Epidermal melanocyte (primary cell): ENCODE results near the gene CPLX3.
A peak's percentile ranks its signal among the peaks of the same experiment; 100 is the strongest.

ENCODE experiments used
- DNase-seq: peaks from one replicate; pipeline ENCODE4 v3.0.0; 2011; ENCODE audit warnings: low spot score; ENCODE audit not compliant: insufficient read length

Gene CPLX3

GRCh38 chr15:74802290-74802689 is 24.1 kb upstream of the CPLX3 start:
- no peak for DNase-seq

GRCh38 chr15:74802862-74803447 is 23.5 kb upstream of the CPLX3 start:
- DNase-seq: no peak

GRCh38 chr15:74804935-74805334 is 21.5 kb upstream of the CPLX3 start:
- no peak for DNase-seq

- DNase-seq: no peak
Measured at GRCh38 chr15:74807282-74807681, 19.1 kb upstream of the CPLX3 start.

- no peak for DNase-seq
Measured at GRCh38 chr15:74808078-74808839, 18.2 kb upstream of the CPLX3 start.

- no peak for DNase-seq
Measured at GRCh38 chr15:74808840-74809229, 17.6 kb upstream of the CPLX3 start.

GRCh38 chr15:74809242-74809641 is 17.2 kb upstream of the CPLX3 start:
- no peak for DNase-seq

GRCh38 chr15:74809956-74810355 is 16.5 kb upstream of the CPLX3 start:
- DNase-seq: no peak

- DNase-seq: no peak
Measured at GRCh38 chr15:74812533-74812932, 13.9 kb upstream of the CPLX3 start, which contains the start of gene LMAN1L. TSS of gene LMAN1L (plus strand) at chr15:74812835. CDS start at chr15:74812855, 20 bp downstream.

- no peak for DNase-seq
Measured at GRCh38 chr15:74815121-74815934, 11.1 kb upstream of the CPLX3 start.

GRCh38 chr15:74815961-74816360 is 10.5 kb upstream of the CPLX3 start:
- DNase-seq: no peak

- no peak for DNase-seq
Measured at GRCh38 chr15:74816624-74817369, 9.6 kb upstream of the CPLX3 start.

GRCh38 chr15:74817370-74817737 is 9.1 kb upstream of the CPLX3 start:
- DNase-seq: no peak

GRCh38 chr15:74820056-74820455 is 6.4 kb upstream of the CPLX3 start:
- DNase-seq: no peak

GRCh38 chr15:74821091-74821789 is 5.2 kb upstream of the CPLX3 start:
- no peak for DNase-seq

GRCh38 chr15:74821790-74822158 is 4.7 kb upstream of the CPLX3 start:
- DNase-seq: no peak

- DNase-seq: no peak
Measured at GRCh38 chr15:74822233-74822632, 4.2 kb upstream of the CPLX3 start.

- DNase-seq: no peak
Measured at GRCh38 chr15:74823324-74823723, 3.1 kb upstream of the CPLX3 start.

- no peak for DNase-seq
Measured at GRCh38 chr15:74824976-74825375, 1.5 kb upstream of the CPLX3 start.

GRCh38 chr15:74825866-74826265 is 561 bp upstream of the CPLX3 start:
- peak; percentile 72 for DNase-seq

- DNase-seq: no peak
Measured at GRCh38 chr15:74826921-74827320, 494 bp downstream of the CPLX3 start.
